Glomerular visceral epithelial cell (primary cell): ENCODE results near the gene TAF1A.
A peak's percentile ranks its signal among the peaks of the same experiment; 100 is the strongest.
"Not testable (repeated sequence)": the region's sequence is repeated elsewhere in the genome, so short reads cannot be mapped to it uniquely, and the experiment has no call there.

Source experiments
- DNase-seq: peaks from one replicate; pipeline ENCODE4 v3.0.0-alpha.2; 2016; ENCODE audit errors: extremely low spot score

The TAF1A gene

GRCh38 chr1:222589462-222590302 lies at the start of gene TAF1A:
TSS of gene TAF1A (minus strand) at chr1:222589933.
- peak; percentile 85 for DNase-seq

- DNase-seq, result peak; percentile 90
These were observed 44.7 kb upstream of the TAF1A start for GRCh38 chr1:222634180-222635013.

GRCh38 chr1:222632749-222633148 lies 43.0 kb upstream of the TAF1A start:
- no peak for DNase-seq

- DNase-seq, result no peak
These were observed 42.0 kb upstream of the TAF1A start for GRCh38 chr1:222631611-222632208.

GRCh38 chr1:222629921-222630535 lies 40.3 kb upstream of the TAF1A start:
- DNase-seq, result no peak

GRCh38 chr1:222627232-222627631 lies 37.5 kb upstream of the TAF1A start:
- no peak for DNase-seq

- no peak for DNase-seq
These were observed 34.5 kb upstream of the TAF1A start for GRCh38 chr1:222624214-222624613.

GRCh38 chr1:222623458-222623857 lies 33.7 kb upstream of the TAF1A start:
- no peak for DNase-seq

GRCh38 chr1:222622765-222623164 lies 33.0 kb upstream of the TAF1A start:
- DNase-seq, result no peak

- DNase-seq, result no peak
These were observed 30.8 kb upstream of the TAF1A start for GRCh38 chr1:222620566-222620965.

- DNase-seq, result peak; percentile 43
These were observed 29.3 kb upstream of the TAF1A start for GRCh38 chr1:222618880-222619596.

- peak; percentile 19 for DNase-seq
These were observed 28.5 kb upstream of the TAF1A start, which contains the start of gene MIA3 for GRCh38 chr1:222618001-222618879. TSS of gene MIA3 (plus strand) at chr1:222618097. CDS start at chr1:222618111, 14 bp downstream.

GRCh38 chr1:222617367-222617951 lies 27.7 kb upstream of the TAF1A start:
- peak; percentile 98 for DNase-seq

- DNase-seq, result peak; percentile 28
These were observed 26.8 kb upstream of the TAF1A start for GRCh38 chr1:222616525-222616924.

GRCh38 chr1:222613627-222614026 lies 23.9 kb upstream of the TAF1A start:
- no peak for DNase-seq

GRCh38 chr1:222610728-222611127 lies 21.0 kb upstream of the TAF1A start:
- no peak for DNase-seq

GRCh38 chr1:222609111-222609510 lies 19.4 kb upstream of the TAF1A start:
- not testable (repeated sequence) for DNase-seq

GRCh38 chr1:222606757-222607156 lies 17.0 kb upstream of the TAF1A start:
- no peak for DNase-seq

GRCh38 chr1:222601257-222601656 lies 11.5 kb upstream of the TAF1A start:
- DNase-seq, result no peak

GRCh38 chr1:222600281-222600680 lies 10.5 kb upstream of the TAF1A start:
- no peak for DNase-seq
